Endodermal cell (in vitro differentiated cells): Measurements from ENCODE around the gene RALGPS2. TPM values are rescaled to one million over a fixed set of nuclear protein-coding genes. Genes with fewer than 3 reads are reported as not detected.

Experiments used
- DNase-seq: peaks from one replicate; pipeline ENCODE4 v3.0.0-alpha.2; 2017
- H3K27ac ChIP-seq: 2 replicates; pipeline ENCODE4 v1.5.1; 2013; ENCODE audit warnings: mild to moderate bottlenecking, low read depth, low read length, moderate library complexity
- H3K27me3 ChIP-seq: 2 replicates; pipeline ENCODE4 v1.6.1; 2013; ENCODE audit warnings: mild to moderate bottlenecking, low read length, moderate library complexity; ENCODE audit not compliant: insufficient read depth, control insufficient read depth, poor library complexity, severe bottlenecking
- H3K36me3 ChIP-seq: 2 replicates; pipeline ENCODE4 v1.7.0; 2013; ENCODE audit warnings: mild to moderate bottlenecking, low read length, moderate library complexity; ENCODE audit not compliant: control insufficient read depth, insufficient read depth
- H3K4me1 ChIP-seq: one replicate; pipeline ENCODE4 v1.7.0; 2013; ENCODE audit warnings: low read length; ENCODE audit not compliant: control insufficient read depth, insufficient read depth
- H3K4me3 ChIP-seq: 2 replicates; pipeline ENCODE4 v1.5.1; 2013; ENCODE audit warnings: mild to moderate bottlenecking, low read length, moderate library complexity
- H3K9ac ChIP-seq: 2 replicates; pipeline ENCODE4 v1.6.1; 2013; ENCODE audit warnings: mild to moderate bottlenecking, low read length, moderate library complexity; ENCODE audit not compliant: poor library complexity, severe bottlenecking; ENCODE audit errors: extremely low read depth
- H3K9me3 ChIP-seq: 2 replicates; pipeline ENCODE4 v1.6.1; 2013; ENCODE audit warnings: mild to moderate bottlenecking, low read length, moderate library complexity; ENCODE audit not compliant: control insufficient read depth
- H3K27ac Mint-ChIP-seq: 2 replicates; pipeline ENCODE4 v1.8.0; 2020; ENCODE audit warnings: mixed read lengths
- H3K27me3 Mint-ChIP-seq: 2 replicates; pipeline ENCODE4 v1.8.0; 2021; ENCODE audit warnings: mild to moderate bottlenecking, mixed read lengths; ENCODE audit not compliant: insufficient read depth
- H3K36me3 Mint-ChIP-seq: 2 replicates; pipeline ENCODE4 v1.8.0; 2020; ENCODE audit warnings: low read depth, mixed read lengths
- H3K4me1 Mint-ChIP-seq: 2 replicates; pipeline ENCODE4 v1.8.0; 2020; ENCODE audit warnings: mixed read lengths
- H3K4me3 Mint-ChIP-seq: 2 replicates; pipeline ENCODE4 v1.8.0; 2020; ENCODE audit warnings: mild to moderate bottlenecking, moderate library complexity, mixed read lengths
- H3K9me3 Mint-ChIP-seq: 2 replicates; pipeline ENCODE4 v1.8.0; 2020; ENCODE audit warnings: mild to moderate bottlenecking, mixed read lengths
- CTCF ChIP-seq: fragments of 200-600 bp; sonication (generic); conservative IDR thresholded peaks from 2 replicates; pipeline ENCODE4 v1.5.0; 2021; ENCODE audit warnings: antibody characterized with exemption, mild to moderate bottlenecking
- WGBS, 2 experiments: methylation state at CpG; one replicate each; pipeline versions ENCODE4 v1.1.5 to v1.1.7; 2013; ENCODE audit warnings: missing lambda C conversion rate in 2 of 2, mixed read lengths in 1 of 2; ENCODE audit not compliant: insufficient coverage in 1 of 2, insufficient read length in 1 of 2; 5-methylcytosine and 5-hydroxymethylcytosine counted together
- total RNA-seq, 2 donors: library from RNA; stranded (reverse); fragmentation: NEBNext Ultra II Directional in 1 of 2; extraction: Animal tissue kit (Norgen Biotek cat#: 25700) in 1 of 2; gene quantifications; 2 replicates in 1 of 2; 3 replicates in 1 of 2; pipeline ENCODE4 v1.2.1, GENCODE V29; 2021

The RALGPS2 gene
- total RNA-seq, 2 donors from 2014 or later = 56.6 to 73.1 TPM

- H3K9ac ChIP-seq = no peak overlapping the region
- no peaks in the 10 kb centered on the region for H3K27me3 ChIP-seq
- no peaks in the 10 kb centered on the region for H3K9me3 ChIP-seq
- H3K27me3 Mint-ChIP-seq = no peaks in the 10 kb centered on the region
- no peak overlapping the region for H3K27ac ChIP-seq
- peaks cover 6% of the 10 kb centered on the region for H3K4me1 Mint-ChIP-seq
- no peak overlapping the region for H3K27ac Mint-ChIP-seq
- H3K9me3 Mint-ChIP-seq = no peaks in the 10 kb centered on the region
- no peak overlapping the region for H3K4me3 Mint-ChIP-seq
- H3K36me3 ChIP-seq = peaks cover 14% of the 10 kb centered on the region
- H3K36me3 Mint-ChIP-seq = peaks cover 8% of the 10 kb centered on the region
- no peak for DNase-seq
- H3K4me1 ChIP-seq = no peaks in the 10 kb centered on the region
- 98 to 100% methylated on average over 1 to 6 of the region's 6 CpGs for WGBS, 2 experiments
- H3K4me3 ChIP-seq = no peak overlapping the region
- no peak for TF ChIP-seq CTCF
These were observed 139.3 kb downstream of the RALGPS2 start for GRCh38 chr1:178864326-178864725.

- H3K4me3 ChIP-seq = no peak overlapping the region
- Mint-ChIP-seq H3K9me3 (no peaks in the 10 kb centered on the region), H3K36me3 (peaks cover 1% of the 10 kb centered on the region), H3K4me3 (no peak overlapping the region), H3K27ac (no peak overlapping the region), H3K4me1 (peaks cover 20% of the 10 kb centered on the region), H3K27me3 (no peaks in the 10 kb centered on the region)
- no peak for DNase-seq
- H3K4me1 ChIP-seq = peaks cover 10% of the 10 kb centered on the region
- no peaks in the 10 kb centered on the region for H3K9me3 ChIP-seq
- no peak for TF ChIP-seq CTCF
- no peaks in the 10 kb centered on the region for H3K27me3 ChIP-seq
- H3K36me3 ChIP-seq = peaks cover 5% of the 10 kb centered on the region
- no peak overlapping the region for H3K9ac ChIP-seq
- no peak overlapping the region for H3K27ac ChIP-seq
- 80 to 100% methylated on average over 1 to 4 of the region's 5 CpGs for WGBS, 2 experiments
These were observed 142.6 kb downstream of the RALGPS2 start for GRCh38 chr1:178867670-178868069.

- Histone ChIP-seq H3K4me1 (peaks cover 10% of the 10 kb centered on the region), H3K27ac (no peak overlapping the region), H3K36me3 (peaks cover 5% of the 10 kb centered on the region), H3K9ac (no peak overlapping the region), H3K4me3 (no peak overlapping the region), H3K9me3 (no peaks in the 10 kb centered on the region), H3K27me3 (no peaks in the 10 kb centered on the region)
- DNase-seq = no peak
- H3K4me1 Mint-ChIP-seq = peaks cover 20% of the 10 kb centered on the region
- H3K27me3 Mint-ChIP-seq = no peaks in the 10 kb centered on the region
- H3K9me3 Mint-ChIP-seq = no peaks in the 10 kb centered on the region
- no peak overlapping the region for H3K27ac Mint-ChIP-seq
- TF ChIP-seq CTCF = no peak
- 100% methylated on average over 1 of the region's 1 CpG; no CpG with 5 or more reads in 1 of the 2 experiments for WGBS, 2 experiments
- no peak overlapping the region for H3K4me3 Mint-ChIP-seq
- H3K36me3 Mint-ChIP-seq = peaks cover 1% of the 10 kb centered on the region
These were observed 143.7 kb downstream of the RALGPS2 start for GRCh38 chr1:178868706-178869105.
